Measurements from ENCODE around the gene CEP72.
"Not testable (repeated sequence)": the region's sequence is repeated elsewhere in the genome, so short reads cannot be mapped to it uniquely, and the experiment has no call there.

CEP72 gene

GRCh38 chr5:600886-601541 lies 11.1 kb upstream of the CEP72 start:
- DNase-seq (ENCODE audit: low read depth in 2 of 2), result no peak

GRCh38 chr5:601771-602465 lies 10.2 kb upstream of the CEP72 start:
- no peak for DNase-seq (ENCODE audit: low read depth in 2 of 2)

- no peak for DNase-seq (ENCODE audit: low read depth in 2 of 2)
Measured at GRCh38 chr5:602466-603035, 9.6 kb upstream of the CEP72 start.

- no peak for DNase-seq (ENCODE audit: low read depth in 2 of 2)
Measured at GRCh38 chr5:603081-603998, 8.8 kb upstream of the CEP72 start.

- no peak for DNase-seq (ENCODE audit: low read depth in 2 of 2)
Measured at GRCh38 chr5:604391-604831, 7.7 kb upstream of the CEP72 start.

- not testable (repeated sequence) for DNase-seq (ENCODE audit: low read depth in 2 of 2)
Measured at GRCh38 chr5:605090-605489, 7.0 kb upstream of the CEP72 start.

- no peak for DNase-seq (ENCODE audit: low read depth in 2 of 2)
Measured at GRCh38 chr5:606061-606460, 6.1 kb upstream of the CEP72 start.

GRCh38 chr5:606526-607399 lies 5.4 kb upstream of the CEP72 start:
- no peak for DNase-seq (ENCODE audit: low read depth in 2 of 2)

- DNase-seq (ENCODE audit: low read depth in 2 of 2), result no peak
Measured at GRCh38 chr5:607541-608428, 4.4 kb upstream of the CEP72 start.

- DNase-seq (ENCODE audit: low read depth in 2 of 2), result no peak
Measured at GRCh38 chr5:608429-609370, 3.4 kb upstream of the CEP72 start.

GRCh38 chr5:609506-609905 lies 2.6 kb upstream of the CEP72 start:
- DNase-seq (ENCODE audit: low read depth in 2 of 2), result no peak

GRCh38 chr5:610011-610743 lies 2.0 kb upstream of the CEP72 start:
- no peak for DNase-seq (ENCODE audit: low read depth in 2 of 2)

GRCh38 chr5:610744-611730 lies 1.1 kb upstream of the CEP72 start:
- DNase-seq (ENCODE audit: low read depth in 2 of 2), result no peak

GRCh38 chr5:612498-613424 lies 621 bp downstream of the CEP72 start:
- no peak for DNase-seq (ENCODE audit: low read depth in 2 of 2)

- no peak for DNase-seq (ENCODE audit: low read depth in 2 of 2)
Measured at GRCh38 chr5:616484-617039, 4.4 kb downstream of the CEP72 start.

GRCh38 chr5:617896-618295 lies 5.8 kb downstream of the CEP72 start:
- no peak for DNase-seq (ENCODE audit: low read depth in 2 of 2)
